Measurements from ENCODE around the gene FAAP100.

FAAP100 gene

DNA sequence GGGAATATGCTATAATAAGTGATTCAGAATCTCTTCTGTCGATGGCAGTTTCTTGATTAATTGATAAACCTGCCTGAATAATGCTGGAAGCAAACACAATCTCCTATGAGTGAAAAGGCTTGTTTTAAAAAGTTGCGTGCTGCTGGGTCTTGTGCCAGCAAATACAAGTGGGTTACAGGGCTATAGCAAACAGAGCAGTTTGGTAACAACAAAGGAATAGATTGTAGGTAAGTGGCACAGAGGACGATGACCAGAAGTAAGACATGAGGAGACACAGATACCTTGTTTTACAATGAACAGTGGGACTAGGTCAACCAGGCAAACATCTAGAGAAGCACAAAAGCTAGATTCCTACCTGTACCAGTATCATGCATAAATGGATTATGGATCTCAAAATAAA lies 23.7 kb upstream of the FAAP100 start:
- peak; percentile 69 for DNase-seq

DNA sequence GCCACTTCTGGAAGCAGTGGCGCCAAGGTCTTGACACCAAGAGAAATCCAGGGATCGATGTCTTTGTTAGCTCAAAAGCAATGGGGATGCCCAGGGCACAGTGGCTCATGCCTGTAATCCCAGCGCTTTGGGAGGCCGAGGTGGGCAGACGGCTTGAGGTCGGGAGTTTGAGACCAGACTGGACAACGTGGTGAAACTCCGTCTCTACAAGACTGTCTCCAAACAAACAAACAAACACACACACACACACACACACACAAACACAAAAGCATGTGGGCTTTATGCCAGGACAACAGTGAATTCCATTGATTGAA lies 22.4 kb upstream of the FAAP100 start:
- no peak for DNase-seq

DNA sequence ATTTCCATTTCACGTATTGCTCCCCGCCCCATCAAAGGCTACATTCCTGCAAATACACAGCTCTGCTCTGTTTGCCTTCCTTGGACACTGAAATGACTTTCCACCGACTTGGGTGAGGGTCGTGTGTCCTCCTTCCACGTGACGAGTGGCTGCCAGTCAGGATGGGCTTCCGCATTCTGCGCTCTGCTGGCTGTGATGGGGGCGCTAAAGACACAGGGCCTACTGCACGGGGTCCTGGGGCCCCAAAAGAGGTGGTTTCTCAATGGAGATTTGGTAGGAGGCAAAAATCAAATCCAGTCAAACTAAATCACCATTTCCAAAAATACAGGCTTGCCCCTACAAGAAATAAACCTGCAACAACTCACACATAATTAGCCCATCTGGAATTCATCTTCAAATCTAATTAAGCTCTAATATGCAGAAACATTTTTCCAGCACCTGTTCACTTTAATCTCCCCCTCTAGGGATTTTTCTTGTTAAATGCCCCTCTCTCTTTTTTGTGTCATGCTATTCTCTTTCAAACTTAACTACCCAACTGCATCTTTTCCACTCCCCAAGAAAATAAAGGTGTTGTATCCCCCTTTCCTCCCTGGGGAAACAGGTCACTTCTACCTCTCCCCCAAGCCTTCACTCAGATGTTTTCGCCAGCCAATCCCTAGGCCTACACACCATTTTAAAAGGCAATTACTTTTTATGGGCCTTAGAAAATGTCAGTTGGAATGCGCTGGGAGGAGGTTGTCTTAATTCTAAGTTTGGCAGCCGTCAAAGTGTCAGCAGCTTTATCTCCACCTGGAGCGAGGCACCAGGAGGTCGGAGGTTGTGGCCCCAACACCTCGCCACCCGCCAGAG lies 21.9 kb upstream of the FAAP100 start:
- no peak for DNase-seq

GRCh38 chr17:81572563-81573168 lies 20.5 kb upstream of the FAAP100 start:
- DNase-seq = no peak

GRCh38 chr17:81570964-81571363 lies 18.8 kb upstream of the FAAP100 start:
- DNase-seq = no peak

DNA sequence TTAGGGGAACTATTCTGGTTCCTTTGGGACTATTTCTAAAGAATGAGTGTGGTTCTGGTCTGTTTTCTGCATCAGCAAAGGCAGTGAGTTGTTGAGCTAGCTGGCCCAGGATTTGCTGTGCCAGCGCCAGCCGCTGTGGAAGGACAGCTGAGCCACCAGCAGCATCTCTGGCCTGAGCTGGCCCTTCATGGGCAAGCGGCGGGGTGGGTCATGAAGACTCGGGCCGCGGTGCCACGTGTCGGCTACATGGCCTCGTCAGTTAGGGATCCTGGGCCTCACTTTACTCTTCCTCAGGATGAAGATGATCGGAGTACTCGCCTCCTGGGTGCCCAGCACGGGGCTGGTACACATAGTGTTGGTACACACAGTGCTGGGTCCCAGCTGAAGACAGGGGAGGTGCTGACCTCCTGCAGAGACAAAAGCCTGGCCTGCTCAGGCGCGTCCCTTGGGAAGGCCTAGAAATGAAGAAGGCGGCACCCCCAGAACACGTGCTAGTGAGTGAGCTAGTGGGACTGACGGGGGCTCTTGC lies 17.9 kb upstream of the FAAP100 start:
- DNase-seq = no peak

DNA sequence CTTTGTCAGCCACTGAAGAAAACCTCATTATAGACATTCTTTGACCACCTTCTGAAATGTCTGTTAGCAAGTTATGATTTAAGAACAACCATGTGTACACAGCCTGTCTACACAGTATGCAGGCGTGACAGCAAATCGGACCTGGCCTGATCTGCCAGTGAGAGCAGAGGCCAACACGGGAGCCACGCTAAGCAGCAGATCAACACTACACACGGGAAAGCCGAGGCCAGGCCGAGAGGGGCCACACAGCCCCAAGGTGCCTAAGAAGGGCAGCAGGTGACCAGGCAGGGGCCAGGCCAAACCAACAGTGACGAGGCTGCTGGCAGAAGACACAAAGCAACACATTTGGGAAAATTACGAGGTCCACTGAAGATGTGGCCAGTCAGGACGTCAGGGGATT lies 16.3 kb upstream of the FAAP100 start:
- no peak for DNase-seq

DNA sequence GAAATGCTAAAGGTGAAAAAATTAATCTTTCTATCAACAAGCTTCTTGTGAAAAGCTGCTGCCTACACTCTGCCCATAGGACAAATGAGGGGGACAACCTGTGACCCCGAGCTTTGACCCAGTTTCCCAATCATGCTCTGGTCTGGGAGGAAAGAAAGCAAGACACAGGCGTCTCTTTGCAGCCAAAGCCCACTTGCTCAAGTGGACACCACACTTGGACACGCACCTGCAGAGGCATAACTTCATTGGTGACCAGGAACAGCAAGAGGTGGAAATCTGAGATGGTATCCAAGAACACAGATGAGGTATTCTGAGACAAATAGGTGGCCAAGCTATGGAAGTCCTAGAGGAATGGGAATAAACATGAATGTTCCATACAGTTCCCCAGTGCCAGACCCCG lies 15.0 kb upstream of the FAAP100 start:
- no peak for DNase-seq

- DNase-seq = peak; percentile 85
These were observed 14.4 kb upstream of the FAAP100 start for GRCh38 chr17:81566461-81567126.

- DNase-seq = no peak
These were observed 13.1 kb upstream of the FAAP100 start for GRCh38 chr17:81565231-81565630.

- DNase-seq = no peak
These were observed 12.6 kb upstream of the FAAP100 start for GRCh38 chr17:81564778-81565177.

DNA sequence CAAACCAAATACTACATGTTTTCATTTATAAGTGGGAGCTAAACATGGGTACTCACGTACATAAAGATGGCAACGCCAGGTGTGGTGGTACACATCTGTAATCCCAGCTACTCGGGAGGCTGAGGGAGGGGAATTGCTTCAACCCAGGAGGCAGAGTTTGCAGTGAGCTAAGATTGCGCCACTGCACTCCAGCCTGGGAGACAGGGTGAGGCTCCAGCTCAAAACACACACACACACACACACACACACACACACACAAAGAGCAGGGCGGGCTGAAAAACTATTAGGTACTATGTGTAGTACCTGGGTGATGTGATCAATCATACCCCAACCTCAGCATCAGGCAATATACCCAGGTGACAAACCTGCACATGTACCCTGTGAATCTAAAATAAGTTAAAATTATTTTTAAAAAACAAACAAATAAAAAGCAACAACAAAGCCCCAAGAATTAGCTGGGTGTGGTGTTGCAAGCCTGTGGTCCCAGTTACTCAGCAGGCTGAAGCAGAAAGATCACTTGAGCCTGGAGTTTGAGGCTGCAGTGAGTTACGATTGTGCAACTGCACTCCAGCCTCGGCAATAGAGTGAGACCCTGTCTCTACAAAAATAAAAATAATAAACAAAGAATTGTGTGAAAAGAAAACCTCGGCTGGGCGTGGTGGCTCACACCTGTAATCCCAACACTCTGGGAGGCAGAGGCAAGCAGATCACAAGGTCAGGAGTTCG lies 11.9 kb upstream of the FAAP100 start:
- DNase-seq = no peak

- no peak for DNase-seq
These were observed 9.3 kb upstream of the FAAP100 start for GRCh38 chr17:81561494-81561885.

GRCh38 chr17:81558941-81559806 lies 7.0 kb upstream of the FAAP100 start:
- DNase-seq = no peak

- DNase-seq = no peak
These were observed 5.9 kb upstream of the FAAP100 start for GRCh38 chr17:81558115-81558468.

- DNase-seq = no peak
These were observed 5.3 kb upstream of the FAAP100 start for GRCh38 chr17:81557276-81558114.

GRCh38 chr17:81556863-81557262 lies 4.7 kb upstream of the FAAP100 start:
- peak; percentile 74 for DNase-seq

GRCh38 chr17:81556175-81556691 lies 4.1 kb upstream of the FAAP100 start:
- DNase-seq = peak; percentile 84

GRCh38 chr17:81553616-81554181 lies 1.5 kb upstream of the FAAP100 start:
- peak; percentile 47 for DNase-seq

GRCh38 chr17:81553018-81553615 lies 964 bp upstream of the FAAP100 start:
- DNase-seq = peak; percentile 95
